GM12872 (cell line): ENCODE data around the gene TIGD2.

Source experiments
- CTCF ChIP-seq: IDR thresholded peaks from 3 replicates; pipeline ENCODE4 v1.5.1; 2011; ENCODE audit warnings: low read depth, mild to moderate bottlenecking, low read length, moderate library complexity; ENCODE audit not compliant: insufficient read depth

The TIGD2 gene

GRCh38 chr4:89110986-89111832, at the start of gene TIGD2:
TSS of gene TIGD2 (plus strand) at chr4:89111533. CDS start at chr4:89112975, 1,442 bp downstream.
- peak; percentile 77 for TF ChIP-seq CTCF

GRCh38 chr4:89064848-89065247, 46.5 kb upstream of the TIGD2 start:
- no peak for TF ChIP-seq CTCF

GRCh38 chr4:89067417-89067816, 43.9 kb upstream of the TIGD2 start:
- no peak for TF ChIP-seq CTCF

- TF ChIP-seq CTCF, result no peak
Observed at GRCh38 chr4:89069481-89069880, 41.9 kb upstream of the TIGD2 start.

DNA sequence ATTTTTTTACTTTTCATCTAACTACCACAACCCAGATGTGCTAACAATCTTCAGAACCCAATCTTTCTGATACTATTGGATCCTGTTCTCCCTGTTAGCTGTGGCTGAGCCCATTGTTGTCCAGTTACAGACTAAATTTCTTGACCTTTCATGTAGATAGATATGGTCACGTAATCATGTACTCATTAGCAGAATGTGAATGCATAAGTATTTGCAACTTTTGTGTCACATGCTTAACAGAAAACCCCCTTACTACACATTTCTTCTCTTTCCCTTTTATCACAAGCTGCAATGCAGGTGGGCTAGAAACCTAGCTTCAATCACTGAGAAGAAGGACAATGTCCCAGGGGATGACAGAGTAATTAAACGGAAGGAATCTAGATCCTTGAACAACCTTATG, 41.3 kb upstream of the TIGD2 start:
- no peak for TF ChIP-seq CTCF

DNA sequence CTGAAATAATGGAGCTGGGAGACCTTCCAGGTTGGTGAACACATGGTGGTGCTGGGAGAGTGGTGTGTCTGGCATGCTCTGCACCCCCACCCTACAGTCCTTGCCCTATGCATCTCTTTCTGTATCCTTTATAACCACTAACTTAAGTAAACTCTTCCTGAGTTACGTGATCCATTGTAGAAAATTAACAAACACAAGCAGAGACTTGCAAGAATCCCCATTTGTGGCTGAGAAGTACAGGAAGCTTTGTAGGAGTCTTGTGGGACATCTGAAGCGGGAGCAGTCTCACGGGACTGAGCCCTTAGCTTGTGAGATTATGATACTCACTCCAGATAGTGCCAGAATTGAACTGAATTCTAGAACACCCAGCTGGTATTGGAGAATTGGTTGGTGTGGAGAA, 40.0 kb upstream of the TIGD2 start:
- no peak for TF ChIP-seq CTCF

DNA sequence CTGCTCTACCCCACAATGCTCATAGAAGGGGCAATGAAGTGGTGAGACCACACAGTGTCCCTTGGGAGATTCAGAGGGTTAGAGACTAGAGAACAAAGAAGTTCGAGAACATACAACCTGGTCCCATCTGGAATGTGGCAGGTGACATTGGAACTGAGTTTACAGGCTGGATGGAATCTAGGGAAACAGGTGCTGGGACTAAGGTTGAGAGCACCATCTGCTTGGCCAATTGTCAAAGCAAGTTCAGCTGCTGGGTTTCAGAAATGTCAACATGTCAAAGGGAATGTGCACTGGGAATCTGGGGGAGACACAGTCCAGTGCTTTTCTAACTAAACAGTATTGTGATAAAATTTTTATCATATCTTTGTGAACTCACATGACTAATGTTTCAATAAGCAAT, 38.4 kb upstream of the TIGD2 start:
- no peak for TF ChIP-seq CTCF
